HEK293 (cell line): ENCODE results near the gene ZNF600.
"Not testable (repeated sequence)": the region's sequence is repeated elsewhere in the genome, so short reads cannot be mapped to it uniquely, and the experiment has no call there.

Source experiments
- CTCF ChIA-PET: fragments of 350-600 bp; formaldehyde crosslinking; extraction: SDS; loops from one replicate; lab custom pipeline; 2021; ENCODE audit warnings: antibody characterized with exemption; lab: Yijun Ruan, JAX
- POLR2A ChIA-PET: fragments of 300-600 bp; formaldehyde crosslinking; extraction: SDS; loops from one replicate; lab custom pipeline; 2020; ENCODE audit warnings: antibody characterized with exemption, inconsistent platforms; lab: Yijun Ruan, JAX
- H3K27ac ChIP-seq: fragments of 200-500 bp; sonication (Bioruptor generic); 2 replicates; pipeline ENCODE4 v1.5.1; 2014; ENCODE audit warnings: low read depth, low read length, control low read depth, inconsistent platforms; ENCODE audit errors: extremely low read depth
- H3K36me3 ChIP-seq, 2 experiments: fragments of 200-500 bp in 1 of 2; sonication (Bioruptor generic) in 1 of 2; 1 replicate in 1 of 2; 2 replicates in 1 of 2; pipeline ENCODE4 v1.5.1; 2014 to 2017; ENCODE audit warnings: inconsistent platforms in 2 of 2, low read length in 2 of 2; ENCODE audit not compliant: control insufficient read depth in 2 of 2, insufficient read depth in 1 of 2
- H3K4me1 ChIP-seq: fragments of 200-500 bp; sonication (Bioruptor generic); 2 replicates; pipeline ENCODE4 v1.5.1; 2014; ENCODE audit warnings: mild to moderate bottlenecking, low read length, inconsistent platforms; ENCODE audit not compliant: control insufficient read depth, insufficient read depth
- H3K4me3 ChIP-seq: 2 replicates; pipeline ENCODE4 v1.5.1; 2011; ENCODE audit warnings: low read depth, mild to moderate bottlenecking, control low read depth, low read length, moderate library complexity
- H3K9me3 ChIP-seq: fragments of 200-500 bp; sonication (Bioruptor generic); 2 replicates; pipeline ENCODE4 v1.5.1; 2014; ENCODE audit warnings: low read depth, low read length, inconsistent platforms; ENCODE audit not compliant: control insufficient read depth, insufficient read depth
- BCL11A ChIP-seq: fragments of 450-650 bp; formaldehyde crosslinking; IDR thresholded peaks from 2 replicates; pipeline ENCODE4 v1.5.1; 2016; ENCODE audit warnings: low read depth, missing biosample characterization, missing genetic modification characterization
- MYNN ChIP-seq: fragments of 450-650 bp; formaldehyde crosslinking; IDR thresholded peaks from 2 replicates; pipeline ENCODE4 v1.5.1; 2016; ENCODE audit warnings: missing biosample characterization, missing genetic modification characterization, borderline replicate concordance
- PRDM2 ChIP-seq: fragments of 450-650 bp; formaldehyde crosslinking; IDR thresholded peaks from 2 replicates; pipeline ENCODE4 v1.5.1; 2016; ENCODE audit warnings: missing biosample characterization, missing genetic modification characterization, borderline replicate concordance
- SETDB1 ChIP-seq: IDR thresholded peaks from one replicate; pipeline ENCODE4 v1.6.1; 2017; ENCODE audit warnings: mild to moderate bottlenecking, low read length, moderate library complexity, mixed read lengths; ENCODE audit not compliant: insufficient read length
- ZNF114 ChIP-seq: fragments of 450-650 bp; formaldehyde crosslinking; IDR thresholded peaks from 2 replicates; pipeline ENCODE4 v1.5.0; 2017; ENCODE audit warnings: missing biosample characterization, missing genetic modification characterization
- ZNF174 ChIP-seq: fragments of 450-650 bp; formaldehyde crosslinking; IDR thresholded peaks from 2 replicates; pipeline ENCODE4 v1.5.0; 2017; ENCODE audit warnings: missing biosample characterization, mild to moderate bottlenecking, missing genetic modification characterization
- ZNF274 ChIP-seq, 2 experiments: fragments of 200-500 bp in 1 of 2; fragments of 450-650 bp in 1 of 2; sonication (Bioruptor generic) in 1 of 2; formaldehyde crosslinking in 1 of 2; IDR thresholded peaks; 2 replicates each; pipeline versions ENCODE4 v1.5.1 to v1.6.1; 2014 to 2016; ENCODE audit warnings: borderline replicate concordance in 1 of 2, inconsistent platforms in 1 of 2, low read length in 1 of 2, missing biosample characterization in 1 of 2, missing genetic modification characterization in 1 of 2
- ZNF324 ChIP-seq: fragments of 450-650 bp; formaldehyde crosslinking; IDR thresholded peaks from 2 replicates; pipeline ENCODE4 v1.5.1; 2016; ENCODE audit warnings: missing biosample characterization, missing genetic modification characterization
- ZNF518A ChIP-seq: fragments of 450-650 bp; formaldehyde crosslinking; conservative IDR thresholded peaks from 2 replicates; pipeline ENCODE4 v1.5.1; 2016; ENCODE audit warnings: low read depth, missing biosample characterization, missing genetic modification characterization
- ZNF544 ChIP-seq: fragments of 450-650 bp; formaldehyde crosslinking; IDR thresholded peaks from 2 replicates; pipeline ENCODE4 v1.5.0; 2017; ENCODE audit warnings: missing biosample characterization, missing genetic modification characterization
- ZNF560 ChIP-seq: fragments of 450-650 bp; formaldehyde crosslinking; IDR thresholded peaks from 2 replicates; pipeline ENCODE4 v1.5.1; 2017; ENCODE audit warnings: missing biosample characterization, missing genetic modification characterization, borderline replicate concordance
- ZNF776 ChIP-seq: fragments of 450-650 bp; formaldehyde crosslinking; IDR thresholded peaks from 2 replicates; pipeline ENCODE4 v1.5.0; 2017; ENCODE audit warnings: missing biosample characterization, missing genetic modification characterization, borderline replicate concordance
- ZSCAN4 ChIP-seq: fragments of 450-650 bp; formaldehyde crosslinking; IDR thresholded peaks from 2 replicates; pipeline ENCODE4 v1.5.1; 2017; ENCODE audit warnings: missing biosample characterization, missing genetic modification characterization

ZNF600 gene

GRCh38 chr19:52809801-52810200 is 23.2 kb upstream of the ZNF600 start:
- Histone ChIP-seq H3K4me3 (no peak overlapping the region), H3K4me1 (no peaks in the 10 kb centered on the region), H3K9me3 (no peaks in the 10 kb centered on the region)
- POLR2A ChIA-PET, result no interaction called here
- CTCF ChIA-PET, result no interaction called here
- TF ChIP-seq ZNF518A (tag by site-specific recombination) (no peak), MYNN (tag by site-specific recombination) (no peak), ZNF544 (tag by site-specific recombination) (no peak)
- TF ChIP-seq, all 188 proteins: peak for 0
- Histone ChIP-seq H3K27ac (no peak overlapping the region), H3K36me3 (peaks cover 0 to 16% of the 10 kb centered on the region in 2 experiments; a peak in 1 of 3 replicates)

- POLR2A ChIA-PET; H3K4me3 ChIP-seq; H3K9me3 ChIP-seq; H3K4me1 ChIP-seq; H3K27ac ChIP-seq; CTCF ChIA-PET; TF ChIP-seq ZNF274 (IDR thresholded peaks at IDR 0.05; ENCODE audit: low read length): not testable (repeated sequence)
- TF ChIP-seq ZNF274 (tag by site-specific recombination; IDR thresholded peaks at IDR 0.05; ENCODE audit: borderline replicate concordance), result peak; percentile 26; the same call in 1 of the 2 replicates
- TF ChIP-seq SETDB1, result peak; percentile 78
- H3K36me3 ChIP-seq, result peaks cover 0 to 31% of the 10 kb centered on the region in 2 experiments; a peak in 1 of 3 replicates
Observed at GRCh38 chr19:52799950-52800640, 13.5 kb upstream of the ZNF600 start.

- CTCF ChIA-PET, result no interaction called here
- POLR2A ChIA-PET, result no interaction called here
- Histone ChIP-seq H3K4me1 (no peaks in the 10 kb centered on the region), H3K9me3 (no peaks in the 10 kb centered on the region), H3K27ac (no peak overlapping the region), H3K36me3 (no peaks in the 10 kb centered on the region), H3K4me3 (no peak overlapping the region)
- TF ChIP-seq BCL11A (tag by site-specific recombination), result no peak
Observed at GRCh38 chr19:52789440-52789839, 2.8 kb upstream of the ZNF600 start.

- no peaks in the 10 kb centered on the region for H3K36me3 ChIP-seq
- H3K27ac ChIP-seq, result no peak overlapping the region
- POLR2A ChIA-PET, result no interaction called here
- CTCF ChIA-PET, result no interaction called here
- peak overlapping the region; percentile 53 for H3K4me3 ChIP-seq
- no peaks in the 10 kb centered on the region for H3K9me3 ChIP-seq
- H3K4me1 ChIP-seq, result no peaks in the 10 kb centered on the region
- TF ChIP-seq ZNF174 (tag by site-specific recombination) (no peak), ZNF324 (no peak), ZNF776 (no peak), PRDM2 (tag by site-specific recombination) (no peak), ZSCAN4 (tag by site-specific recombination) (no peak), ZNF114 (tag by site-specific recombination) (no peak), ZNF560 (tag by site-specific recombination) (no peak)
Observed at GRCh38 chr19:52786078-52786463, 520 bp downstream of the ZNF600 start.
